Measurements from ENCODE around the gene ANXA8.
"Not testable (repeated sequence)": the region's sequence is repeated elsewhere in the genome, so short reads cannot be mapped to it uniquely, and the experiment has no call there.

DNA sequence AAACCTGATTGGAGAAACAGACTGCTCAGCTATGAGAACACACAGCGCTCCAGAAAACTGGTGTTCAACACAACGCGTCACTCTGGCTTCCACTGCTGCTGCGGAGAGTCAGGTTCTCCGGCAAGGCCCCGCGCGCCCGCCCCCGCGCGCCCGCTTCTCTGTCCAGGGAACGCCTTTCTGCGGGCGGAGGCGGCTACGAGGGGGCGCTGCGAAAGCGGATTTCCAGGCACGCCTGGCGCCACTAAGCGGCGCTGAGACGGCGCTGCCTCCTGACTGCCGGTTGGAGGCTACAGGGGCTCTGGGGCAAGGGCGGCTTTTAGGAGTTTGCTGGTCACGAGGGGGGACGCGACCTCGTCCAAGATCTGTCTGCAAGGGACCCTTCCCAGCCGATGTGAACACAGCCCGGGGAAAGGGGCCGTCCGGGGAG, 22.6 kb downstream of the ANXA8 start:
- peak; percentile 41 for TF ChIP-seq CTCF (conservative IDR thresholded peaks at IDR 0.05; ENCODE audit: low read depth, low read length)
- TF ChIP-seq EZH2 (IDR thresholded peaks at IDR 0.05; ENCODE audit: low read length, unreplicated experiment); EZH2phosphoT487 (IDR thresholded peaks at IDR 0.05; ENCODE audit: borderline replicate concordance, low read length): not testable (repeated sequence)
